HG03460 (cell line): Measurements from ENCODE around the gene C4A.
A peak's percentile ranks its signal among the peaks of the same experiment; 100 is the strongest.
"Not testable (repeated sequence)": the region's sequence is repeated elsewhere in the genome, so short reads cannot be mapped to it uniquely, and the experiment has no call there.

ENCODE experiments used
- ATAC-seq: cut with Tn5 transposase; IDR thresholded peaks from one replicate; pipeline ENCODE4 v1.9.1; 2021; ENCODE audit not compliant: unreplicated experiment

The C4A gene

DNA sequence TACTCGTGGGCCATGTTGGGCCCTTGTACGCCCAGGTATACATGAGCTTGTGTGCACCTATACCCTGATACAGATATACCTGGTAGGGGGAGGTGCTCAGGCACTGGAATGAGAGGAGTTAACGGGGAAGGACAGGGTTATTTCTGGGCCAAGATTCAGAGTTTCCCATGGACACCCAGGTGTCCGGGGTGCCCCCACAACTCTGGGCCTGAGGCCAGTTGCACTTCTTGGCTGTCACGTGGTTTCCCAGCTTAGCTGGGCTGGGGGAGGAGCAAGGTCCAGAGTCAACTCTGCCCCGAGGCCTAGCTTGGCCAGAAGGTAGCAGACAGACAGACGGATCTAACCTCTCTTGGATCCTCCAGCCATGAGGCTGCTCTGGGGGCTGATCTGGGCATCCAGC lies at the start of gene C4A:
C4A (plus strand) TSS at position 314 of the 400 bp plus-strand sequence; CDS start at position 365, 51 bp downstream.
- ATAC-seq: not testable (repeated sequence)

DNA sequence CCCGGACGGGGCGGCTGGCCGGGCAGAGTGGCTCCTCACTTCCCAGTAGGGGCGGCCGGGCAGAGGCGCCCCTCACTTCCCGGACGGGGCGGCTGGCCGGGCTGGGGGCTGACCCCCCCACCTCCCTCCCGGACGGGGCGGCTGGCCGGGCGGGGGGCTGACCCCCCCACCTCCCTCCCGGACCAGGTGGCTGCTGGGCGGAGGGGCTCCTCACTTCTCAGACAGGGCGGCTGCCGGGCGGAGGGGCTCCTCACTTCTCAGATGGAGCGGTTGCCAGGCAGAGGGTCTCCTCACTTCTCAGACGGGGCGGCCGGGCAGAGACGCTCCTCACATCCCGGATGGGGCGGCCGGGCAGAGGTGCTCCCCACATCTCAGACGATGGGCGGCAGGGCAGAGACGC lies 49.7 kb upstream of the C4A start:
- ATAC-seq: not testable (repeated sequence)

DNA sequence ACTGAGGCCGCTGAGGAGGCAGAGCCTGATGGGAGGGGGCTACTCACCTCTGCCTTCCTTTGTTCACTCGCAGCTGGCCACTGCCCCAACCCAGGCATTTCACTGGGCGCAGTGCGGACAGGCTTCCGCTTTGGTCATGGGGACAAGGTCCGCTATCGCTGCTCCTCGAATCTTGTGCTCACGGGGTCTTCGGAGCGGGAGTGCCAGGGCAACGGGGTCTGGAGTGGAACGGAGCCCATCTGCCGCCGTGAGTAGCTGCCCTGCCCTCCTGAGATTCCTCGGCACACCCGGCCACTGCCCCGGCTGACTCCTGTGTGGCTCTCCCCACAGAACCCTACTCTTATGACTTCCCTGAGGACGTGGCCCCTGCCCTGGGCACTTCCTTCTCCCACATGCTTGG lies 48.3 kb upstream of the C4A start:
- ATAC-seq: no peak

DNA sequence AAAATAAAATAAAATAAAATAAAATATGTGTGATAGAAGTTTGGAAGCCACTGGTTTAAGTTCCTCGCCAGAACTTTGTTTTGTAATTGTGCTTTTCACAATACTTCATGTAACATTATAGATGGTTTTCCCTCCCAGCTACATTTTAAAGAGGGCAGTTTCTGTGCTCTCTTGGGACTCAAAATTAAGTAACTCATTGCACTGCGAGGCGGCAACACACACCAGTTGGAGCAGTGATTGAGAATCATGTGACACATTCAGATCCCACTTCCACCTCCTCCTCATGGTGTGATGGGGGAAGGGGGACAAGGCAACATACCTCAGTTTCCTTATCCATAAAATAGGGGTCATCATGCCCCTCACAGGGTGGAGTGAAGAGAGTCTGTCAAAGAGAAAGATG lies 46.8 kb upstream of the C4A start:
- ATAC-seq: no peak

DNA sequence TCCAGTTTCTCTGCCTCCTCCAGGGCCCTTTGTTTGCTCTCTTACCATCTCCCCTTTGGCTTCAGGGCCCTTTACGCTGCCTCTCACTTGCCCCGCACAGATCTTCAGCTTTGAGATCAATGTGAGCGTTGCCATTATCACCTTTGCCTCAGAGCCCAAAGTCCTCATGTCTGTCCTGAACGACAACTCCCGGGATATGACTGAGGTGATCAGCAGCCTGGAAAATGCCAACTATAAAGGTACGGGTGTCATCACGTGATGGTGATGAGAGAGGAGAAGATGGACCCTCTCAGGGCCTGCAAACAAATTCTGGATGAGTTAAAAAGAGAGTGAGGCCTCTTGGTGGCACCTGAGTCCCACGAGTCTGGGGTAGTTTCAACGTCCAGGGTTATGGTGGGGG lies 46.0 kb upstream of the C4A start:
- ATAC-seq: no peak

DNA sequence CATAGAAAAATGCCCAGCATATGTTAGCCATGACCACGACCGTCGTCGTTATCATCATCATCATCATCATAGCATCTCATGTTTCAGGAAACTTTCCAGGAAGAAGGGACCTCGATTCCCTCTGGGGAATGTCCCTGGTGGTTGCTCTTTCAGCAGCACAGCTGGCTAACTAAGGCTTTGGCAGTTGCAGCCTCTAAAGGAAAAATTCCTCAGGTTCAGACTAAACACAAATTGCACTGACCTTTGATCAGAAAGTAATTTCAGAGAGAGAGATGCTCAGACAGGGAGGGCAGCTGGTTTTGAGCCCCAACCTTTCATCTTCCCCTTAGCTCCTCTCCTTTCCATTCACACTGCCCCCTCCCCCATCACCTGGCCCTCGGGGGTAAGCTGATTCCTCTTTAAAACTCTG lies 41.6 kb upstream of the C4A start:
- no peak for ATAC-seq

DNA sequence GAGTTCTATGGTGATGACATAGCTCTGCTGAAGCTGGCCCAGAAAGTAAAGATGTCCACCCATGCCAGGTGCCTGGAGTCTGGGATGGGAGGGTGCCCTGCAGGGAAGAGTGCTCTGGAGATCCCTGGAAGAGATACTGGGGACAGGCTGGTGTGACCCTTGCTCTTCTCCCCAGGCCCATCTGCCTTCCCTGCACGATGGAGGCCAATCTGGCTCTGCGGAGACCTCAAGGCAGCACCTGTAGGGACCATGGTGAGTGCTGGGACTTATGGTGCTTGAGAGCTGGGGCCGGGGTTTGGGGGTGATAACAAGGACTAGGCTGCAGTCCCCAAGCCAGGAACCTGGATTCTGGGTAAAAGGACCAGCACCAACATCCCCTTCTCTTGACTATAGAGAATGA lies 38.1 kb upstream of the C4A start:
- ATAC-seq: no peak

DNA sequence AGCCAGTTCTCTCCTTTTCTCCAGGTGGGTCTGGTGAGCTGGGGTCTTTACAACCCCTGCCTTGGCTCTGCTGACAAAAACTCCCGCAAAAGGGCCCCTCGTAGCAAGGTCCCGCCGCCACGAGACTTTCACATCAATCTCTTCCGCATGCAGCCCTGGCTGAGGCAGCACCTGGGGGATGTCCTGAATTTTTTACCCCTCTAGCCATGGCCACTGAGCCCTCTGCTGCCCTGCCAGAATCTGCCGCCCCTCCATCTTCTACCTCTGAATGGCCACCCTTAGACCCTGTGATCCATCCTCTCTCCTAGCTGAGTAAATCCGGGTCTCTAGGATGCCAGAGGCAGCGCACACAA lies 36.7 kb upstream of the C4A start:
- ATAC-seq: no peak

DNA sequence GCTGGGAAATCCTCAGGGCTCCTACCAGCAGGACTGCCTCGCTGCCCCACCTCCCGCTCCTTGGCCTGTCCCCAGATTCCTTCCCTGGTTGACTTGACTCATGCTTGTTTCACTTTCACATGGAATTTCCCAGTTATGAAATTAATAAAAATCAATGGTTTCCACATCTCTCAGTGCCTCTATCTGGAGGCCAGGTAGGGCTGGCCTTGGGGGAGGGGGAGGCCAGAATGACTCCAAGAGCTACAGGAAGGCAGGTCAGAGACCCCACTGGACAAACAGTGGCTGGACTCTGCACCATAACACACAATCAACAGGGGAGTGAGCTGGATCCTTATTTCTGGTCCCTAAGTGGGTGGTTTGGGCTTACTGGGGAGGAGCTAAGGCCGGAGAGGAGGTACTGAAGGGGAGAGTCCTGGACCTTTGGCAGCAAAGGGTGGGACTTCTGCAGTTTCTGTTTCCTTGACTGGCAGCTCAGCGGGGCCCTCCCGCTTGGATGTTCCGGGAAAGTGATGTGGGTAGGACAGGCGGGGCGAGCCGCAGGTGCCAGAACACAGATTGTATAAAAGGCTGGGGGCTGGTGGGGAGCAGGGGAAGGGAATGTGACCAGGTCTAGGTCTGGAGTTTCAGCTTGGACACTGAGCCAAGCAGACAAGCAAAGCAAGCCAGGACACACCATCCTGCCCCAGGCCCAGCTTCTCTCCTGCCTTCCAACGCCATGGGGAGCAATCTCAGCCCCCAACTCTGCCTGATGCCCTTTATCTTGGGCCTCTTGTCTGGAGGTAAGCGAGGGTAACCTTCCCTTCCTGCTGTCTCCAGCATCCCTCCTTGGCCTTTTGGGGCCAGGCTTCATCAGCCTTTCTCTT lies 36.1 kb upstream of the C4A start, which contains the start of gene CFB:
CFB (plus strand) TSS at position 589 of the 863 bp plus-strand sequence; CDS start at position 716, 127 bp downstream.
- ATAC-seq: no peak

DNA sequence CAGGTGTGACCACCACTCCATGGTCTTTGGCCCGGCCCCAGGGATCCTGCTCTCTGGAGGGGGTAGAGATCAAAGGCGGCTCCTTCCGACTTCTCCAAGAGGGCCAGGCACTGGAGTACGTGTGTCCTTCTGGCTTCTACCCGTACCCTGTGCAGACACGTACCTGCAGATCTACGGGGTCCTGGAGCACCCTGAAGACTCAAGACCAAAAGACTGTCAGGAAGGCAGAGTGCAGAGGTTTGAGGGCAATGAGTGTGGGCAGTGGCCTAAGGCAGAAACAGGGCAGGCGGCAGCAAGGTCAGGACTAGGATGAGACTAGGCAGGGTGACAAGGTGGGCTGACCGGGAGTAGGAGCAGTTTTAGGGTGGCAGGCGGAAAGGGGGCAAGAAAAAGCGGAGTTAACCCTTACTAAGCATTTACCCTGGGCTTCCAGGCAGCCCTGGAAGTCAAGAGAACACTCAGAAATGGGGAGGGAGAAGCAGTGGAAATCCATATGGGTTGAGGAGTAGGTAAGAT lies 35.4 kb upstream of the C4A start:
- no peak for ATAC-seq

DNA sequence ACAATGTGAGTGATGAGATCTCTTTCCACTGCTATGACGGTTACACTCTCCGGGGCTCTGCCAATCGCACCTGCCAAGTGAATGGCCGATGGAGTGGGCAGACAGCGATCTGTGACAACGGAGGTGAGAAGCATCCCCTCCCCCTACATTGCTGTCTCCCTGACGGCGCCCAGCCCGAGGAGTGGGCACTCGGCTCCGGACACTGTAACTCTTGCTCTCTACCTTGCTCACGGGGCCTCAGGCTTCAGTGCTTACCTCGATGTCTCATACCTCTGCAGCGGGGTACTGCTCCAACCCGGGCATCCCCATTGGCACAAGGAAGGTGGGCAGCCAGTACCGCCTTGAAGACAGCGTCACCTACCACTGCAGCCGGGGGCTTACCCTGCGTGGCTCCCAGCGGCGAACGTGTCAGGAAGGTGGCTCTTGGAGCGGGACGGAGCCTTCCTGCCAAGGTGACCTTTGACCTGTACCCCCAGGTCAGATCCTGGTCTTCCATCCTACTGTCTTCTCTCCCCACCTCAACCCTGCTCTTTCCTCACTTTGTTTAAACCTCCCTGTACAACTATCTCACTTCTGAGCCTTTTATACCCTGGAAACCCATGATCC lies 34.7 kb upstream of the C4A start:
- no peak for ATAC-seq

DNA sequence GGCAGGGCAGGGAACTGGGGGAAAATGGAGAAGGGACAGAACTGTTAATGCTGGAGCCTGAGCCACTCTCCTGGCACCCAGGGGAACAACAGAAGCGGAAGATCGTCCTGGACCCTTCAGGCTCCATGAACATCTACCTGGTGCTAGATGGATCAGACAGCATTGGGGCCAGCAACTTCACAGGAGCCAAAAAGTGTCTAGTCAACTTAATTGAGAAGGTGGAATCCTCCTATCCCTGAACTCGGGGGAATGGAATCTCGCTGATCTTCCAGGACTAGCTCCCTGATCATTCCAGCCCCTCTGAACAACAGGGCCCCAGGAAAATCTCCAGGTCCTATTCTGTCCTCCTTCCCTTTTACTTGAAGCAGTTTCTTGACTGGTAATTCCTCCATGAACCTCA lies 34.0 kb upstream of the C4A start:
- ATAC-seq: no peak

DNA sequence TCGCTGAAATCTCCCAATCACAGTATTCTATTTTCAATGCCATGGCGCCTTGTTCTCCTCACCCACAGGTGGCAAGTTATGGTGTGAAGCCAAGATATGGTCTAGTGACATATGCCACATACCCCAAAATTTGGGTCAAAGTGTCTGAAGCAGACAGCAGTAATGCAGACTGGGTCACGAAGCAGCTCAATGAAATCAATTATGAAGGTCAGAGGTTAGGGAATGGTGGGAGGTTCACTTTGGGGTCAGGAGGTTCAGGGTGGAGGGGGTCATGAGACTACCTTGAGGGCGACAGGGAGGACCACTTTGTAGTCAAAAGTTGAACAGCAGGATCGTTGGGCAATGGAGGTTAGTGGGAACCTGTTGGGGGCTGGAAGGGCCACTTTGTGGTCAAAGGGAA lies 33.6 kb upstream of the C4A start:
- no peak for ATAC-seq

DNA sequence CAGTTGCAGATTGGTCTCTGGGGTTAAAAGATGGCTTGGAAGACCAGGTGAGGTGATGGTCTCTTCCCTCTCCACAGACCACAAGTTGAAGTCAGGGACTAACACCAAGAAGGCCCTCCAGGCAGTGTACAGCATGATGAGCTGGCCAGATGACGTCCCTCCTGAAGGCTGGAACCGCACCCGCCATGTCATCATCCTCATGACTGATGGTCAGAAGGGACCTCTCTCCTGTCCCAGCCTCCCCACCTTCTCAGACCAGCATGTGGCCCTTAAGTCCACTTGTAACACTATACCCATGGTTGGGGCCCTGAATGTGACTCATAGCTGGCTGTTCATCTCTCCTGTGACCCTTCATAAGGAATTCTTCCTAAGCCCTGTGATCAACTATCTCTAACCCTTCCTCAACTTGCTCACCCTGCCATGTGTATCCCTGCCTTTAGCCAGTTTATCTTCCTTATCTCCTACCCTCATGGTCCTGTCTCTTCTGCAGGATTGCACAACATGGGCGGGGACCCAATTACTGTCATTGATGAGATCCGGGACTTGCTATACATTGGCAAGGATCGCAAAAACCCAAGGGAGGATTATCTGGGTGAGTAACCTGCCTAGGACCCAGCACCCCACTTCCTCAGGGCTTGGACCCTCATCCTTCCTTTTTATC lies 33.0 kb upstream of the C4A start:
- ATAC-seq: no peak

DNA sequence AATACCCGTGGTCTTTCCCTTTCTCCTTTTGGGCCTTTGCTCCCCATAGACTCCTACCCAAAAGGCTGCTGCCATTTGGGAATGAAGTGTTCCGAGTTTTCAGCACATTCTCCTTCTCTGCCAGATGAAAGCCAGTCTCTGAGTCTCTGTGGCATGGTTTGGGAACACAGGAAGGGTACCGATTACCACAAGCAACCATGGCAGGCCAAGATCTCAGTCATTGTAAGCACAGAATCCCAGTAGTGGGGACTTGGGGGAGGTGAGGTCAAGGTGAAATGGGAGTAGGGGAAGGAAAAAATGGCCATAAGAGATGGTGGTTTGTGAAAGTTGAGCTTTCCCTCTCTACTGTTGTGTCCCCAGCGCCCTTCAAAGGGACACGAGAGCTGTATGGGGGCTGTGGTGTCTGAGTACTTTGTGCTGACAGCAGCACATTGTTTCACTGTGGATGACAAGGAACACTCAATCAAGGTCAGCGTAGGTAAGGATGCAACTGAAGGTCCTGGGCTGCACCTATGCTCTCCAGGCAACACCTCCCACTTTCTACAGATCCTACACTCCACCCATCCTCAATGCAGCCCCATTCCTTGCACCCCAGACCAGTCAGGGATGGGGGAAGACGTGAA lies 31.8 kb upstream of the C4A start:
- ATAC-seq: no peak

DNA sequence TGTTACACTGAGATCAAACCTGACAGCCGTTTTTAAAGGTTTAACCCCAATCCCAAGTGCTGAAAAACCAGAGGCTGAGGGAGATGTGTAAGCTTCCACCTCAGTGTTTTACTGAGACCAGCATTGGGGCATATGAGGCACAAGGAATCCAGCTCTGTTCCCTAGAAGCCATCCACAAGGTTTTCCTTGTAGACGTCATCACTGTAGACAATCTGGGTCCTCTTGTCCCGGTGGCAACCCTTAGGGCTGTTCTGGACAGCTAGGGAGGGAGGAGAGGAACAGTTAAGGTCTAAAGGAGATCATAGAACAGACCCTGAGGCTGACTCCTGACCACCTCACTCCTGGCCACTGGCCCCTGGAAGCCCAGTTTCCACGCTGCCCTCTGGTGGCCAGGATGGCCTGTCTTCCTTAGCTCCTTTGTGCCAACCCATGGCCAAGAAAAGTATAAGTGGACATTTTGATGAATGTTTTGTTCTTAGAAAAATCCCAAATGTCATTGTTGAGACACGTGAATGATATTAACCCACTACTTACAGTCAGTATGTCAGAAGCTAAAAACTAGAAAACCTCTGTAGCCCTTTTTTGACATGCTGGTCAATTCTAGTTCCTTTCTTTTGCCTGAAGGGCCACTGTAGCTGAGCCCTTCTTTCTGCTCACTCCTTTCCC lies 29.6 kb upstream of the C4A start:
- no peak for ATAC-seq

DNA sequence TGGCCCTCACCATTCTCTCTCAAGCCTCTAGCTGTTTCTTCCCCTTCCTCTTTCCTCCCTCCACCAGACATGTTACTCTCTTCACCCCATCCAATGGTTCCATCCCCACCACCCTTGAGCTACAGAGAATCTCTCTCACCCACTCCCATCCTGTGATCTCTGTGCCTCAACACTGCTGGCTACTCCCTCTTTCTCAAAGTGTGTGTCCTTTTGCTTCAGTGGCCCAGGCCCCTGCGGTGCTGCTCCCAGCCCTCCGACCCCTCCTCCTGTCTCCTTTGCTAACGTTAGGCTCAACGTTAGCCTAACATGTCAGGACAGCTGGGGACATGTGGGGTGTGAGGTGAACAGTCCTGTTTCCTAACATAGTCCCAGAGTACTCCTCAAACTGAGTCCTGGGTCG lies 29.0 kb upstream of the C4A start:
- ATAC-seq: no peak

DNA sequence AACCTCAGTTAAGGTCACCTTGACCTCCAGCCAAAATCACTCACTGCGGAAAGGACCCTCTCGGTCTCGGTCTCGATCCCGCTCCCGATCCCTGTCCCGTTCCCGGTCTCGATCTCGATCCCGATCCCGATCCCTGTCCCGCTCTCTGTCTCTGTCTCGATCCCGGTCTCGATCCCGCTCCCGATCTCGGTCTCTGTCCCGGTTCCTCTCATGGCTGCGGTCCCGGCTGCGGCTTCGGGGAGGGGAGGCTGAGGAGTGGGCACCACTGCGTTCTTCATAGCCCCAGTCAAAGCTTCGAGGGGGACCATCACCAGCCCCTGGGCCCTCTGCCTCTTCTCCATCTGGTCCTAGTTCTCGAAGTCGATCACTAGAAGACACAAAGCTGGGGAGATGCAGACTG lies 27.3 kb upstream of the C4A start:
- no peak for ATAC-seq

DNA sequence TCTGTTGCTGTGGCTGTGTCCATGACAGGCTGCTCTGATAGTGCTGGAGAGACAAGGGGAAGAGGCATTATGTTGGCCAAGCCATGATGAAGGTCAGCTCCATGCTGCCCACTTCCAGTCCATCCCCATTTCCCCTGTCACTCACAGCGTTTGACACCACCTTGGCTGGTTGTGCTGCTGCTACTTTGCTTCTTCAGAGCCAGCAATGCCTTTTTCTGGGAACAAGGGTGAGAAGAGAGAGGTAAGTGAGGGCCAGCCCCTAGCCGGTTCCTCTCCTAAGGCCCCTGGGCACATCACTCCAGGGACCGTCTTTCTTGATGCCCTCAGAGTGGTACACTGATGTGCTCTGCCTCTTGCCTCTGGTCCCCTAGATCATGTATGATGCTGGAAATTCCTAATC lies 25.1 kb upstream of the C4A start:
- no peak for ATAC-seq

DNA sequence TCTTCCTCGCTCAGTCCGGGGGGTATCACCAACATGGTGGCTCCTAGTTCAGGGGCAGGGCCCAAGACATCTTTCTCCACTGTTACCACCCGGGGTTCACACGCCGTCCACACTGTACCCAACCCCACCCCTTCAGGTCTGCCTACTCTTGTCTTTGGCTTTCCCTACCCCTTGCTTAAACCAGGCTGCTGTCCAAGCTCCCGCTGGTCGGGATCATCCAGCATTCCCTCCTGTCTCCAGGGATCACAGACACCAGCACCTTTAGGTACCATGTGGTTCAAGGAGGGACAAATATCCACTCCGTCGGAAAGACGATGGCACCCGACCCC lies 23.5 kb upstream of the C4A start:
- peak; percentile 2 for ATAC-seq
